Inferior parietal cortex (tissue), 1 donor: ENCODE data around the gene CARD18.
"Not testable (repeated sequence)": the region's sequence is repeated elsewhere in the genome, so short reads cannot be mapped to it uniquely, and the experiment has no call there.

ENCODE experiments used
- DNase-seq: peaks from one replicate; pipeline ENCODE4 v3.0.0-alpha.2; 2016; ENCODE audit errors: extremely low spot score

Gene CARD18

GRCh38 chr11:105132716-105133511 is 6.7 kb downstream of the CARD18 start:
- no peak for DNase-seq

- no peak for DNase-seq
These were observed 9.3 kb downstream of the CARD18 start for GRCh38 chr11:105130189-105130813.

GRCh38 chr11:105124756-105125155 is 14.8 kb downstream of the CARD18 start:
- DNase-seq = no peak

- DNase-seq = no peak
These were observed 28.2 kb downstream of the CARD18 start for GRCh38 chr11:105111145-105111944.

- DNase-seq = no peak
These were observed 28.9 kb downstream of the CARD18 start for GRCh38 chr11:105110688-105111030.

- no peak for DNase-seq
These were observed 29.5 kb downstream of the CARD18 start for GRCh38 chr11:105109855-105110687.

GRCh38 chr11:105109321-105109720 is 30.2 kb downstream of the CARD18 start:
- DNase-seq = no peak

- DNase-seq = no peak
These were observed 31.3 kb downstream of the CARD18 start for GRCh38 chr11:105108247-105108646.

GRCh38 chr11:105107226-105107825 is 32.2 kb downstream of the CARD18 start:
- not testable (repeated sequence) for DNase-seq

GRCh38 chr11:105106140-105106539 is 33.4 kb downstream of the CARD18 start:
- no peak for DNase-seq

GRCh38 chr11:105104292-105104691 is 35.3 kb downstream of the CARD18 start:
- no peak for DNase-seq

- DNase-seq = no peak
These were observed 36.2 kb downstream of the CARD18 start for GRCh38 chr11:105103336-105103735.

GRCh38 chr11:105102079-105102581 is 37.4 kb downstream of the CARD18 start:
- DNase-seq = not testable (repeated sequence)

- no peak for DNase-seq
These were observed 38.5 kb downstream of the CARD18 start for GRCh38 chr11:105100981-105101630.

GRCh38 chr11:105100206-105100605 is 39.4 kb downstream of the CARD18 start:
- no peak for DNase-seq

- DNase-seq = not testable (repeated sequence)
These were observed 40.0 kb downstream of the CARD18 start for GRCh38 chr11:105099594-105099993.

GRCh38 chr11:105092256-105093239 is 47.0 kb downstream of the CARD18 start:
- peak; percentile 9 for DNase-seq
